Measurements from ENCODE around the gene DGKD.

DNA sequence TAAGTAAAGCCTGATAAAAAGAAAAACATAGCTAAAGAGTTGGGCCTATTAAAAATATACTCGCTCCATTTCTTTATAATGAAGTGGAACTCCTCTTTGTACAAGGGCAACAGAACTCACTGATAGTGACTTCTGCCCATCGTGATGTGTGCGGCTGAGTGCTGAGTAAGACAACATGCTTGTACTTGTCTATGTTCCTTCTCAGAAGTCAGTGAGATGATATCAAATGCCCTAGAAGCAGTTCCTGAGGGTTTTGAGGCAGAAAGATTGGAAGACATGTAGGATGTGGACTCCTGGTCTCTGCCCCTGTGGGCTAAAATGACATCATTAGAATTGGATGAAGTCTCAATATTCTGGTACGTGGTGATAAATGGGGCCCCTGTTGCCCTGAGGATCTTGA, 138.5 kb downstream of the DGKD start:
- TF ChIP-seq POLR2A (IDR thresholded peaks at IDR 0.05): no peak
- TF ChIP-seq, protein P1, sequence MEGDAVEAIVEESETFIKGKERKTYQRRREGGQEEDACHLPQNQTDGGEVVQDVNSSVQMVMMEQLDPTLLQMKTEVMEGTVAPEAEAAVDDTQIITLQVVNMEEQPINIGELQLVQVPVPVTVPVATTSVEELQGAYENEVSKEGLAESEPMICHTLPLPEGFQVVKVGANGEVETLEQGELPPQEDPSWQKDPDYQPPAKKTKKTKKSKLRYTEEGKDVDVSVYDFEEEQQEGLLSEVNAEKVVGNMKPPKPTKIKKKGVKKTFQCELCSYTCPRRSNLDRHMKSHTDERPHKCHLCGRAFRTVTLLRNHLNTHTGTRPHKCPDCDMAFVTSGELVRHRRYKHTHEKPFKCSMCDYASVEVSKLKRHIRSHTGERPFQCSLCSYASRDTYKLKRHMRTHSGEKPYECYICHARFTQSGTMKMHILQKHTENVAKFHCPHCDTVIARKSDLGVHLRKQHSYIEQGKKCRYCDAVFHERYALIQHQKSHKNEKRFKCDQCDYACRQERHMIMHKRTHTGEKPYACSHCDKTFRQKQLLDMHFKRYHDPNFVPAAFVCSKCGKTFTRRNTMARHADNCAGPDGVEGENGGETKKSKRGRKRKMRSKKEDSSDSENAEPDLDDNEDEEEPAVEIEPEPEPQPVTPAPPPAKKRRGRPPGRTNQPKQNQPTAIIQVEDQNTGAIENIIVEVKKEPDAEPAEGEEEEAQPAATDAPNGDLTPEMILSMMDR (IDR thresholded peaks at IDR 0.05): no peak
